Breast epithelium (tissue), 4 donors: Measurements from ENCODE around the gene MSH5. TPM values are rescaled to one million over a fixed set of nuclear protein-coding genes. Genes with fewer than 3 reads are reported as not detected.

Experiments used
- DNase-seq, 2 donors: peaks; one replicate each; pipeline ENCODE4 v3.0.0-alpha.2; 2019; ENCODE audit warnings: low spot score in 2 of 2
- H3K27ac ChIP-seq, 2 donors: fragments of 200-600 bp; sonication (generic) in 1 of 2; one replicate each; pipeline ENCODE4 v1.5.1; 2016 to 2019; ENCODE audit warnings: mild to moderate bottlenecking in 1 of 2
- H3K27me3 ChIP-seq, 2 donors: fragments of 200-600 bp; sonication (generic) in 1 of 2; one replicate each; pipeline versions ENCODE4 v1.5.1 to v1.6.0; 2017 to 2019; ENCODE audit warnings: control low read depth in 1 of 2, mild to moderate bottlenecking in 1 of 2
- H3K36me3 ChIP-seq: fragments of 200-600 bp; one replicate; pipeline ENCODE4 v1.5.1; 2019
- H3K4me1 ChIP-seq, 2 donors: fragments of 200-600 bp; sonication (generic); one replicate each; pipeline ENCODE4 v1.5.1; 2016 to 2019; ENCODE audit warnings: control low read depth in 1 of 2
- H3K4me3 ChIP-seq, 3 donors: fragments of 200-600 bp; sonication (generic); 1 replicate in 2 of 3; 2 replicates in 1 of 3; pipeline ENCODE4 v1.5.1; 2016 to 2019; ENCODE audit warnings: mild to moderate bottlenecking in 3 of 3, moderate library complexity in 2 of 3
- H3K9me3 ChIP-seq, 2 donors: fragments of 200-600 bp; sonication (generic) in 1 of 2; one replicate each; pipeline ENCODE4 v1.5.1; 2016 to 2019; ENCODE audit warnings: control low read depth in 1 of 2
- POLR2A ChIP-seq: fragments of 450-650 bp; IDR thresholded peaks from one replicate; pipeline ENCODE4 v1.6.1; 2016; ENCODE audit warnings: antibody characterized with exemption, mild to moderate bottlenecking, moderate library complexity
- POLR2AphosphoS5 ChIP-seq, 3 donors: sonication (generic); formaldehyde crosslinking; IDR thresholded peaks; one replicate each; pipeline ENCODE4 v1.6.1; 2017; ENCODE audit warnings: antibody characterized with exemption in 3 of 3
- intact Hi-C: fragments of 100-400 bp; cut with DNase I; formaldehyde crosslinking; loops from one replicate; pipeline ENCODE4 v1.15.1; 2023; ENCODE audit warnings: low total_unique reads
- total RNA-seq, 3 donors: library from RNA; depleted of rRNA; stranded (reverse); fragments of >200 nt; gene quantifications; one replicate each; pipeline ENCODE4 v1.1.0, GENCODE V29; 2016
- TF ChIP-seq, protein P1 (sequence below), 3 donors: fragments of 450-650 bp; IDR thresholded peaks; one replicate each; pipeline ENCODE4 v1.5.1; 2016 to 2017; ENCODE audit warnings: antibody characterized with exemption in 3 of 3, mild to moderate bottlenecking in 3 of 3, moderate library complexity in 3 of 3

The MSH5 gene
- total RNA-seq, 3 donors from 2014 or later, result 7.9 to 13.4 (median 8.0) TPM

DNA sequence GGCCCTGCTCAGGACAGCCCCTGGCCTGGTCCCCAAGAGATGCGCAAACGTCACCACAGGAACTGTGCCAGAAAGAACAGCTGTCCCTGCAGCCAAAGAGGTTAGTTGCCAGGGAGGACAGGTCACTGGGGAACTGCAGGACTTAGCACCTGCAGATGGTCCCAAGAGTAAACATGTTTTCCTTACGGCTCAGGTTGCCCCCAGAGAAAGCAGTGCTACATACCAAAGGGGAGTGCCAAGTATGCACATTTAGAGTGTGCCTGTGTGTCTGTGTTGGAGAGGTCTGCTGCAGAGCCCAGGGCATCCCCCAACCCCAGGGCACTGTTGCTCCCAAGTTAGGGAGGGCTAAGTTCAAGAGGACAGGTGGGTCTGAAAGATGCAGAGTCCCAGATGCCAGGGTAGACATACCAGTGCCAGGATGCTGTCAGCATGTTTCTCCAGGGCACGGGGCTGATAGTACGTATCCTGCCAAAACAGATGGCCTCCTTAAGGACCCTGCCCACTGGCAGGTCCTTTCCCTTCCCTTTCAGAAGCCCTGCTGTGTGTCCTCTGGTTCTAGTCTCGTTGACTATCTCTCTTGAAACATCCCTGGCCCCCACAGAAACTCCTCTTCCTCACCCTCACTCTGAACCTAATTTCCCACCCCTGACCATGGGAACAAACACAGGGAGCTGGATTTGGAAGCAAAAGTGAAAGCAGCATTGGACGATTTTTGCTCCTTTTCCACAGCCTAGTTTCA lies 38.0 kb upstream of the MSH5 start:
- Histone ChIP-seq H3K27me3 (no peaks in the 10 kb centered on the region), H3K27ac (peak overlapping the region; percentile 5 to 99), H3K9me3 (no peaks in the 10 kb centered on the region), H3K4me3 (peak overlapping the region; percentile 79 to 90 (median 86)), H3K4me1 (peaks cover 4 to 17% of the 10 kb centered on the region in 2 donors), H3K36me3 (no peaks in the 10 kb centered on the region)
- TF ChIP-seq, protein P1, sequence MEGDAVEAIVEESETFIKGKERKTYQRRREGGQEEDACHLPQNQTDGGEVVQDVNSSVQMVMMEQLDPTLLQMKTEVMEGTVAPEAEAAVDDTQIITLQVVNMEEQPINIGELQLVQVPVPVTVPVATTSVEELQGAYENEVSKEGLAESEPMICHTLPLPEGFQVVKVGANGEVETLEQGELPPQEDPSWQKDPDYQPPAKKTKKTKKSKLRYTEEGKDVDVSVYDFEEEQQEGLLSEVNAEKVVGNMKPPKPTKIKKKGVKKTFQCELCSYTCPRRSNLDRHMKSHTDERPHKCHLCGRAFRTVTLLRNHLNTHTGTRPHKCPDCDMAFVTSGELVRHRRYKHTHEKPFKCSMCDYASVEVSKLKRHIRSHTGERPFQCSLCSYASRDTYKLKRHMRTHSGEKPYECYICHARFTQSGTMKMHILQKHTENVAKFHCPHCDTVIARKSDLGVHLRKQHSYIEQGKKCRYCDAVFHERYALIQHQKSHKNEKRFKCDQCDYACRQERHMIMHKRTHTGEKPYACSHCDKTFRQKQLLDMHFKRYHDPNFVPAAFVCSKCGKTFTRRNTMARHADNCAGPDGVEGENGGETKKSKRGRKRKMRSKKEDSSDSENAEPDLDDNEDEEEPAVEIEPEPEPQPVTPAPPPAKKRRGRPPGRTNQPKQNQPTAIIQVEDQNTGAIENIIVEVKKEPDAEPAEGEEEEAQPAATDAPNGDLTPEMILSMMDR (IDR thresholded peaks at IDR 0.05), result no peak
- TF ChIP-seq POLR2A (no peak), POLR2AphosphoS5 (IDR thresholded peaks at IDR 0.05) (no peak)
- no peak for DNase-seq
- intact Hi-C loops, result loop anchor here (1.0 to 10.0 kb wide), 2 partner anchors 16 to 63 kb away; partner anchors contain the start of gene SAPCD1

DNA sequence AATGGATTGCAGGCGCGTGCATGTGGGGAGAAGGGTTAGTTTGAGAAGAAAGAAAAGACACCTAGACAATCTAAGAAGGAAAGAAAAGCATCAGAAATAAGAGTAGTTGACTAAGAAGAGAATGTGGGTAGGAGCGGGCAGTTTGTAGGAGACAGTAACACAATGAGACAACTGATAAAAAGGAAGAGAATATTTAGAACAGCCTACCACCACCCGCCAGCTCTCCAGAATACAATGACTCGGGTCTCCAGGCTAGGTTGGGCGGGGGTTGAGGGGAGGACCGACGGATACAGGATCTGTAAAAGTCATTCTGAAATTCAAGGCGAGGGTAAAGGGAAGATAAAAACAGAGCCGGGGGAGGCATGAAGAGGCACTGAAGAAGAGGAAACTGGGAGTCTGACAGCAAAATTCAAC lies 37.4 kb upstream of the MSH5 start:
- no peak for TF ChIP-seq POLR2AphosphoS5 (IDR thresholded peaks at IDR 0.05)
- TF ChIP-seq, protein P1 (IDR thresholded peaks at IDR 0.05), result no peak
- TF ChIP-seq POLR2A, result no peak
- DNase-seq, result no peak
- intact Hi-C loops, result loop anchor here (1.0 to 10.0 kb wide), 2 partner anchors 16 to 62 kb away; partner anchors contain the start of gene SAPCD1
- H3K27ac ChIP-seq, result peak overlapping the region; percentile 98 to 99
- peak overlapping the region; percentile 79 to 90 (median 86) for H3K4me3 ChIP-seq
- H3K9me3 ChIP-seq, result no peaks in the 10 kb centered on the region
- no peaks in the 10 kb centered on the region for H3K27me3 ChIP-seq
- peaks cover 4 to 17% of the 10 kb centered on the region in 2 donors for H3K4me1 ChIP-seq
- no peaks in the 10 kb centered on the region for H3K36me3 ChIP-seq

DNA sequence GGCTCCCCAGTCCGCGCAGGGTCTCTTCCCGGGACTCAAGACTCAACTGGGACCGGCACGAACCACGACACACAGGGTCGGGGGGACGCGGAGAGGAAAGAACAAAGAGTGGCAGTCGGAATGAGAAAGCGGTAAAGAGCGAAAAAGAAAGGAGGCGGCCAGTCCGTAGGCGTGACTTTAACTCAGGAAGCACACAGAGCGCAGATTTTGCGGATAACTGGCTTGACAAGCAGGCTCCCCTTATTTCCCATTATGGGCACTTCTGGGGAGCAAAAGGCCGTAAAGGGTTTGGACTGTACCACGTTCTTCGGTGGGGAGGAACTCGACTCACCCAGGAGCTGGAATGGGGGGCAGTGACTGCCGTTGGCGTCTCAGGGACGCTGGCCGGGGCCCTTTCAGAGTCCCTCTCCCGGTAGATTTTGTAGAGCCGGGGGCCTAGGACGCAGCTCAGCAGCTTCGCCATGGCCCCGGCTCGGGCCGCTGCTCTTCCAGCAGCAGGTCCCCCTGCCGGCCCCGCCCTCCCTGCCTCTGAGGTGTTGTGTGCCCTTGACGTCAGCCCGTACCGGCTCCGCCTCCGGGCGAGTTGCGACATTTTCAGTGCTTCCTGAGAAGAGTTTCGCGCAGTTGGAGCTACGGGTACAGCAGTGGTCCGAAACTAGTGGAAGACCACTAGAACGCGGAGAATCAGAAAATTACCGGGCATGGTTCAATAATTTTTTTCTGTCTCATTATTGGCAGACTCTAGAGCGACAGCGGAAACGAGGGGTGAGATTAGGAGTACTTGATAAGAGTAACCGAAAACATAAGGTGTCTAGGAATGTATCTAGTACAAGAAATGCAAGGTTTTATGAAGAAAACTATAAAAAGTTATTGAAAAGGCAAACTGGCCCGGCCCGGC lies 36.7 kb upstream of the MSH5 start, which contains the start of gene ABHD16A:
TSS of gene ABHD16A (minus strand) at position 506 of the 898 bp plus-strand sequence. CDS start at position 463, 43 bp downstream.
- H3K27me3 ChIP-seq, result no peaks in the 10 kb centered on the region
- intact Hi-C loops, result loop anchor here (1.0 to 10.0 kb wide), 2 partner anchors 15 to 62 kb away; partner anchors contain the start of gene SAPCD1
- H3K27ac ChIP-seq, result peak within 1 kb of the TSS; percentile 98 to 99
- TF ChIP-seq, protein P1 (IDR thresholded peaks at IDR 0.05), result peak in 2 of 3 donors; percentile 14 to 26
- TF ChIP-seq POLR2A (peak; percentile 96), POLR2AphosphoS5 (IDR thresholded peaks at IDR 0.05) (peak; percentile 93 to 98 (median 96))
- peak; percentile 99 for DNase-seq
- H3K9me3 ChIP-seq, result no peaks in the 10 kb centered on the region
- H3K4me1 ChIP-seq, result peaks cover 4 to 17% of the 10 kb centered on the region in 2 donors
- peak within 1 kb of the TSS; percentile 79 to 90 (median 86) for H3K4me3 ChIP-seq
- H3K36me3 ChIP-seq, result no peaks in the 10 kb centered on the region

DNA sequence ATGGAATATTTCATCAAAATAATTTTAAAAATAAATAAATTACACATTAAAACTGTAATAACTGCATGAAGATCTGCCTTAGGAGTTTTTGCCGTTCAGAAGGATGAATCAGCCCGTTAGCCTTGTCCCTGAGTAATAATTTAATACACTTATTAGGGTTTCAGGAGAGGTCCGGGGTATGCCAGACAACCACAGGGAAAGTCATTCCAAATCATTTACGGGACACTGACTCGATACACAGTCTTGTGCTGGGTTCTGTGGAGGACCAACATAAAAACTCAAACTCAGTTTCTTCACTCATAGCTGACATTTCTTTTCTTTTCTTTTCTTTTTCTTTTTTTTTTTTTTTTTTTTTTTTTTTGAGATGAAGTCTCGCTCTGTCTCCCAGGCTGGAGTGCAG lies 33.9 kb upstream of the MSH5 start:
- Histone ChIP-seq H3K27ac (no peak overlapping the region), H3K9me3 (no peaks in the 10 kb centered on the region), H3K27me3 (no peaks in the 10 kb centered on the region), H3K4me3 (no peak overlapping the region), H3K36me3 (no peaks in the 10 kb centered on the region), H3K4me1 (peaks cover 4 to 17% of the 10 kb centered on the region in 2 donors)
- no peak for DNase-seq
- intact Hi-C loops, result loop anchor here (10.0 kb wide), 1 partner anchor 59 kb away; the partner anchor contains the start of gene SAPCD1
- TF ChIP-seq, protein P1 (IDR thresholded peaks at IDR 0.05), result no peak
- TF ChIP-seq POLR2AphosphoS5 (IDR thresholded peaks at IDR 0.05), result no peak
- no peak for TF ChIP-seq POLR2A
